NOMO-1 (cell line): Measurements from ENCODE around the gene CARD9.
A peak's percentile ranks its signal among the peaks of the same experiment; 100 is the strongest.
"Not testable (repeated sequence)": the region's sequence is repeated elsewhere in the genome, so short reads cannot be mapped to it uniquely, and the experiment has no call there.

Source experiments
- DNase-seq, 2 experiments: peaks; one replicate each; lab custom pipeline; 2025; ENCODE audit not compliant: unreplicated experiment in 2 of 2; lab: John Stamatoyannopoulos, UW

CARD9 gene

DNA sequence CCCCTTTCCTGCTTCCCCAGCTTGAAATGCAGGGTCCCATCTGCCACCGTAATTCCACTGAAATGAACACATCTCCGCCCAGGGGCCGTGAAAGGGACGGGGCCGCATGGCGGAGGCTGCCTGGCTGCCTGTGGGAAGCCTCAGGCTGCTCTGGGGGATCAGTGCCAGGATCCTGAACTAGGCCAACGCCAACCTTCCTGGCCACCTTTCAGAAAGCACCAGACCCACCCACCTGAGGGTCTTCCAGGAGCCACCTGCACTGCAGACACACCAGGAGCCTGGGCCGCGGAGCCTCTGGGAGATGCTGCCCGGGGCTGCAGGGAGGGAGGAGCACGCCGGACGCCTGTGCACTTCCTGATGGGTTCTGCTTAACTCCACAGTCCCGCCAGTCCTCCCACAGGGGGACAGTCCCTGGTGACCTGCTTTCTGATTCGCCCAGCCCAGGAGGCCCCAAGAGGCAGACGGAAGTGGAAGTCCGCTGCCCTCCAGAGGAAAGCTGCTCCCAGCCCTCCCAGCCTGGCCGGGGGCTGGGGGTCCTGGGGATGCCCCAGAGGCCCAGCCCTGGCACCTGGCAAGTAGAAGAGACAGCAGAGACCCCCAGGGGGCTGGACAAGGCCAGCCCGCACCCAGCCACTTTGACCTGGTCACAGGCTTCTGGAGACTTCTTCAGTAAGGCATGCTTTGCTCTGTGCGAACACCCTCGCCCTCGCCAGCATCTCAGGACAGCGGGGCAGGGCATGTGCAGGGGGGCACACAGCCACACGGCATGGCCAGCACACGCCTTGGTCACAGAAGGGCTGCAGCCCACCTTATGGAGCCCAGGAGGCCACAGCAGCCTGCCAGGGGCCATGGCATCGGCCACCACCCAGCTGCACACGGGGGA is at the start of gene CARD9:
Gene CARD9, minus strand, starts transcription at position 370 of the 883 bp plus-strand sequence. CDS start 1,591 bp downstream, outside the sequence.
- peak; percentile 84 to 90 for DNase-seq

- no peak for DNase-seq
Observed at GRCh38 chr9:136422876-136423275, 49.4 kb upstream of the CARD9 start.

DNA sequence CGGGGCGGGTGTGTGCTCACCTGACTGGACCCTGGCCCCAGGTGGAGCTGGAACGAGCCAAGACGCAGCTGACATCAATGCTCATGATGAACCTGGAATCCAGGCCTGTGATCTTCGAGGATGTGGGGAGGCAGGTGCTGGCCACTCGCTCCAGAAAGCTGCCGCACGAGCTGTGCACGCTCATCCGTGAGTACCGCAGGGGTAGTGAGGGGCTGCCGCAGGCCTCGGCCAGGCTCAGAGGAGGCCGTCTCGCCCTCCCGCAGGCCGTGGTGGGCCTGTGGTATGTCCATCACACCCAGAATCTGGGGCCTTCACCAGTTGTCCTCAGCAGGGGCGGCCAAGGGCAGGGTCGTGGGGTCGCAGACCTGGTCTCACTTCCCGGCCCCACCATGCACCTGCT is 48.3 kb upstream of the CARD9 start:
- DNase-seq, result no peak

GRCh38 chr9:136419092-136419420 is 45.6 kb upstream of the CARD9 start:
- DNase-seq, result no peak

DNA sequence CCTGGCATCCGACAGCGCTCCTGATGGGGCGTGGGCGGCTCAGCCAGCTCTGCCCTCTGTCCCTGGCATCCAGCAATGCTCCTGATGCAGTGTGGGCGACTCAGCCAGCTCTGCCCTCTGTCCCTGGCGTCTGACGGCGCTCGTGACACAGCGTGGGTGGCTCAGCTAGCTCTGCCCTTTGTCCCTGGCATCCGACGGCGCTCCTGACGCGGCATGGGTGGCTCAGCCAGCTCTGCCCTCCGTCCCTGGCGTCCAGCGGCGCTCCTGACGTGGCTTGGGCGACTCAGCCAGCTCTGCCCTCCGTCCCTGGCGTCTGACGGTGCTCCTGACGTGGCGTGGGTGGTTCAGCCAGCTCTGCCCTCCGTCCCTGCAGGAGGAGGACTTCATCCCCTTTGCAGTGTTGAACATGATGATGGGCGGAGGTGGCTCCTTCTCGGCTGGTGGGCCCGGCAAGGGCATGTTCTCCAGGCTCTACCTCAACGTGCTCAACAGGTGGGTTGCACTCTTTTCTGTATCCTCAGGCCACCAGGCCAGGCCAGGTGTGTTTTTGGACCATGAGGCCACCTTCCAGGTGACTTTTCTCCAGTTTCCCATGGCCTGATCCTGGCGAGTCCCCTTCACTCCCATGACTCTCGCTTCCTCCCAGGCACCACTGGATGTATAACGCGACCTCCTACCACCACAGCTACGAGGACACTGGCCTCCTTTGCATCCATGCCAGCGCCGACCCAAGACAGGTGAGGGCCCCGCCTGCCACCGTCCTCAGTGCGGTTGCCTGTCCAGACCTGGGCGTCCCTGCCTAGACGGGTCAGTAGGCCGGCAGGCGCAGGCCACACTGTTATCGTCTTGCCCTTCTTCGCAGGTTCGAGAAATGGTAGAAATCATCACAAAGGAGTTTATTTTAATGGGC is 45.0 kb upstream of the CARD9 start:
- no peak for DNase-seq

DNA sequence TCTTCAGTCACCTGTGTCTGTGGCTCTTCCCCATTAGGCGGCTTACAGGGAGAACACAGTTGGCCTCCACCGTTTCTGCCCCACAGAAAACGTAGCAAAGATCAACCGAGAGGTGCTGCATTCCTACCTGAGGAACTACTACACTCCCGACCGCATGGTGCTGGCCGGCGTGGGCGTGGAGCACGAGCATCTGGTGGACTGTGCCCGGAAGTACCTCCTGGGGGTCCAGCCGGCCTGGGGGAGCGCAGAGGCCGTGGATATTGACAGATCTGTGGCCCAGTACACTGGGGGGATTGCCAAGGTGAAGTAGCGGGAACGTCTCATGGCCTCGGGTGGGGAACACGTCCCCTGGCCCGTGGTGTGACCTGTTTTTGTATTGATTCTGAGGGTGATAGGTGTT is 43.4 kb upstream of the CARD9 start:
- no peak for DNase-seq

GRCh38 chr9:136416427-136416826 is 43.0 kb upstream of the CARD9 start:
- DNase-seq, result no peak

GRCh38 chr9:136412962-136413361 is 39.5 kb upstream of the CARD9 start:
- no peak for DNase-seq

- DNase-seq, result no peak
Observed at GRCh38 chr9:136411378-136411777, 37.9 kb upstream of the CARD9 start.

DNA sequence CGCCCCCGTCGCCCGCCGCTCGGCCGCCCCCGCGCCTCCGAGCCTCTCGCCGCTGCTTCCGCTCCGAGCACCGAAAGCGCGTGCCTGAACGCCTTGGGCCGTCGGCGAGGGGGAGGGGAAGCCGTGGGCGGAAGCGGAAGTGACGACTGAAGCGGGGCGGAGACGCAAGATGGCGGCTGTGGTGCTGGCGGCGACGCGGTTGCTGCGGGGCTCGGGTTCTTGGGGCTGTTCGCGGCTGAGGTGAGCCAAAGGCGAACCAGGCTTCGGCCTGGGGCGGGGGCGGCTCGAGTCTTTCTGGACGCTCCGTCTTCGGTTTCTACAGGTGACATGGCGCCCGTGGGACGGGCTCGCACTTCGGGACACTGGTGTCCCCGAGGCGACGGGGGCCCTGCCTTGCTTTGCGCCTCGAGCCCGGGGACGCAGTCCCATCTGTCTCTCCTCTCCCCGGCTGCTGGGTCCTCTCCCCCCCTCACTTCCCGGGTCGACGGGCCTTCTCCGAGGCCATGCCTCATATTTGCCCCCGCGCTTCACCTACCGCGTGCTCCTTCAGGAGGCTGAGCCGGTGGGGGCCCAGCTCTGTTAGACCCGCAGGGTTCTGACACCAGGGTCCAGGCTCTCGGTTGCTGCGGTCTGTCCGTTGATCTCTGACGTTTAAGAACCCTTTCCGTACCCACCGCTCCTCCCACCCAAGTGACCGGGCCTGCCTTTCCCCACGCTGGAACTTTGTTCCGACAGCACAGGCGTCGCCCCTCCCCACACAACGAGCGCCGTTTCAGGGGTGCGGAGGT is 37.2 kb upstream of the CARD9 start, which contains the start of the genes ENTR1 and PMPCA:
Gene ENTR1, minus strand, starts transcription at position 115 of the 788 bp plus-strand sequence. CDS start 217 bp downstream, outside the sequence.
Gene PMPCA, plus strand, starts transcription at position 159 of the 788 bp plus-strand sequence. Its CDS starts 11 bp downstream, at position 170.
- peak; percentile 84 to 96 for DNase-seq

- peak; percentile 12 to 19 for DNase-seq
Observed at GRCh38 chr9:136409557-136410455, 36.3 kb upstream of the CARD9 start.

- no peak for DNase-seq
Observed at GRCh38 chr9:136407911-136408310, 34.4 kb upstream of the CARD9 start.

DNA sequence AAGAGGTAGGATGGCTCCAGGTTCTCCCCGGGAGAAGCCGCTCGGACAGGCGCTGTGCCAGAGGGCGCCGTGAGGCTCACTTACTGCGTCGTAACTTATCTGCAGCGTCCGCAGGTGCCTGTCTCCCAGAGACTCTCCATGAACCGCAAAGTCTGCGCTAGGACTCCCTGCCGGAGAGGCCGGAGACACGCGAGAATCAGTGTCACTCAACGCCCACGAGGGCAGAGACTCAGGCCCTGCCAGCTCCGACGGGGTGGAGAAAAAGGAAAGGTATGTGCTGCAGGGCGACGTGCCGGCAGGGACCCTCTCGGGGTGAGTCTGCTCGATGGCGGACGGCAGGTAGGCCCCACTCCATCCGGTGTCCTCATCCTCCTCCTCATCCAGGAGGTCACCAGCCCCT is 33.6 kb upstream of the CARD9 start:
- not testable (repeated sequence) for DNase-seq

- DNase-seq, result not testable (repeated sequence)
Observed at GRCh38 chr9:136405904-136406303, 32.4 kb upstream of the CARD9 start.

- DNase-seq, result no peak
Observed at GRCh38 chr9:136405481-136405880, 32.0 kb upstream of the CARD9 start.

DNA sequence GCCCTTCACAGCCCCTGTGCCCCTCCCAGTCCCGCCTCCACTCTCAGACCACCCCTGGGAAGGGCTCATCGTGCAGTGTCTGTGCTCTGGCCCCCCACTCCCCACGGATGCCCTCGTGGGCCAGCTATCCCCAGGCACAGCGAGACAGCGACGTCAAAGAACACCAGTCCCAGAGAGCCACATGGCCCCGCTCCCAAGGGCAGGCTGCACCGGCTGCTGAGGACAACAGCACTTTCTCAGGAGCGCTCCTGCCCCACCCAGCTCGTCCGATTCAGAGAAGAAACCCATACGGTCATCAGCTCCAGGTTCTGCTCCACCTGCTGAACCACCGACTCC is 31.3 kb upstream of the CARD9 start:
- DNase-seq, result no peak

DNA sequence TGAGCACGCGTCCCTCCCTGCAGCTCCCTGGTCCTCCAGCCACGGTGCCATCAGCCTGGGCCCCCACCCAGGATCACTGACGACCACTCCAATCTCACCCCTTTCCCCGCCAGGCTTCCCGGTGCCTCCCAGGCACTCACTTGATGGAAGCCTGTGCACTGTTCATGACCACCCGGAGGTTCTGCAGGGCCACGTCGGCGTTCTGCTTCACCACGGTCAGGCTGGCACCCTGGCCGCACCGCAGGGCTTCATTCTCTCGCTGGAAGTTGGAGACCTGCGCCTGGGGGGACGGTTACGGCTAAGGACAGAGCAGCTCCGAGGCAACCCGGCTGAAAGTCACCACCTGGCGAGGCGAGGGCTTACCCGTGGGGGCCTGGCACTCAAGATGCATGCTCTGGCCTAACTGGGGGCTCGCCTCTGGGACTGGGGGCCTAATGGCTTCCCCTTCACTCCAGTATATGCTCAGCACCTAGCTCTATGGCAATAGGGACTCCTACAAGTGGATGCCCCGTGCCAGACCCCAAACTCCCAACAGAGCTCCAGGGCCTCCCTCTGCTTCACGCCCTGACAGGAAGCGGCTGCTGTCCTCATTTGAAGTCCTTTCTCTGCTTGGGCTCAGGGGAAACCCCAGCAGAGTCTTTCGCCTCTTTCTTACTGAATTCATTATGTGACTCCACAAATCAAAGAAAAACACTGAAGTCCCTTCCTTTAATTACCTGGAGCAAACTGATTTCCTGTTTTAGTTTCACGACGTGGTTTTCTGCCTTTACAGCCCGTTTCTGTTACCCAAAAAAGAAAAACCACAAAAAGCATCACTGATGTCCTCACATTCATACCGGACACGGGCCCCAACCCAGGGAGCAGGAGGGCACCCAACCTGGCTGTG is 30.7 kb upstream of the CARD9 start:
- peak in 1 of 2 experiments; percentile 42 for DNase-seq

DNA sequence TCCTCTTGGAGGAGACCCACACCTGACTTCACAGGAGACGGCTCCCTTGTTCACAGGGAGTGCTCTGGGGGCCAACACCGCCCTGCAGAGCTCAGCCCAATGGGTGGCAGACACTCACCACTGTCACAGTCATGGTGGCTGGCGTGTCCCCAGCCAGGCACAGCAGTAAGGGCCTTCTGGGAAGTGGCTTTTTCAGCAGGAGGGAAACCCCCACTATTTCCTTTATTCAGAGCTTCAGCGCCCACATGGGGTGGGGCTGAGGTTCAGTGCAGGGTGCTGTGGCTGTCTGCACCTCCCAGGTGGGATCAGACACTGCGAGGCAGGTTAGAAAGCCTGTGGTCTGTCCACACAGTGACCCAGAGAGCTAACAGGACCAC is 30.1 kb upstream of the CARD9 start:
- no peak for DNase-seq

- no peak for DNase-seq
Observed at GRCh38 chr9:136402067-136402466, 28.6 kb upstream of the CARD9 start.
